Large intestine (tissue), 3 donors: ENCODE data around the gene COQ9. TPM values are rescaled to one million over a fixed set of nuclear protein-coding genes. Genes with fewer than 3 reads are reported as not detected.

Source experiments
- DNase-seq, 2 donors: peaks; one replicate each; pipeline versions ENCODE4 v3.0.0 to v3.0.0-alpha.2; 2013
- H3K27ac ChIP-seq: one replicate; pipeline ENCODE4 v1.5.1; 2013; ENCODE audit warnings: low read length
- H3K27me3 ChIP-seq: 2 replicates; pipeline ENCODE4 v1.6.1; 2013; ENCODE audit warnings: low read length; ENCODE audit not compliant: control insufficient read depth, insufficient read depth
- H3K36me3 ChIP-seq: 2 replicates; pipeline ENCODE4 v1.6.1; 2013; ENCODE audit warnings: low read length; ENCODE audit not compliant: control insufficient read depth, insufficient read depth
- H3K4me1 ChIP-seq: one replicate; pipeline ENCODE4 v1.6.1; 2013; ENCODE audit warnings: low read length; ENCODE audit not compliant: control insufficient read depth, insufficient read depth
- H3K4me3 ChIP-seq: one replicate; pipeline ENCODE4 v1.5.1; 2013; ENCODE audit warnings: low read length
- H3K9me3 ChIP-seq: one replicate; pipeline ENCODE4 v1.6.1; 2013; ENCODE audit warnings: mild to moderate bottlenecking, low read depth, low read length, moderate library complexity; ENCODE audit not compliant: control insufficient read depth
- WGBS: methylation state at CpG from one replicate; pipeline ENCODE4 v1.1.5; 2013; ENCODE audit warnings: low lambda C conversion rate; ENCODE audit not compliant: insufficient coverage; 5-methylcytosine and 5-hydroxymethylcytosine counted together
- polyA plus RNA-seq: library from polyadenylated mRNA; unstranded; fragments of 120-200 nt; gene quantifications from one replicate; pipeline ENCODE4 v1.2.1, GENCODE V29; 2013

COQ9 gene
- polyA plus RNA-seq, 1 donor = 73.0 TPM

DNA sequence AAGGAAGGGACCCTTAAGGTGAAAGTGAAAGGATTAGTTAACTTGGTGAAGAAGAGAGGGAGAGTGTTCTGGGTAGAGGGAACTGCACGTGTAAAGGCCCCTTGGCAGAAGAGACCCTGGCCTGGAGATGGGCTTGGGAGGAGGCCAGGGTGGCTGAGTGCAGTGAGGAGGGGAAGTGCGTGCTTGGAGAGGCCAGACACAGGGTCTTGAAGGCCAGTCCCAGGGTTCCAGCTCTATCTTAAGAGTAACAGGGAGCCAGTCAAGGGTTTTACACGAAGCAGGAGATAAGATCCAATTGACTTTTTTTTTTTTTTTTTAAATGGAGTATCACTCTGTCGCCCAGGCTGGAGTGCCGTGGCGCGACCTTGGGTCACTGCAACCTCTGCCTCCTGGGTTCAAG is 54.2 kb downstream of the COQ9 start:
- no peak for DNase-seq
- no peaks in the 10 kb centered on the region for H3K27me3 ChIP-seq
- no peak overlapping the region for H3K27ac ChIP-seq
- WGBS = no CpG with 5 or more reads among the region's 7 CpGs
- no peaks in the 10 kb centered on the region for H3K9me3 ChIP-seq
- H3K4me3 ChIP-seq = no peak overlapping the region
- peaks cover 7% of the 10 kb centered on the region for H3K4me1 ChIP-seq
- no peaks in the 10 kb centered on the region for H3K36me3 ChIP-seq

GRCh38 chr16:57502048-57502775 is 54.9 kb downstream of the COQ9 start:
- no peak overlapping the region for H3K4me3 ChIP-seq
- DNase-seq = no peak
- no peak overlapping the region for H3K27ac ChIP-seq
- 74% methylated on average over 3 of the region's 12 CpGs for WGBS
- no peaks in the 10 kb centered on the region for H3K27me3 ChIP-seq
- no peaks in the 10 kb centered on the region for H3K36me3 ChIP-seq
- no peaks in the 10 kb centered on the region for H3K9me3 ChIP-seq
- H3K4me1 ChIP-seq = peaks cover 14% of the 10 kb centered on the region

- Histone ChIP-seq H3K36me3 (no peaks in the 10 kb centered on the region), H3K4me1 (peaks cover 26% of the 10 kb centered on the region), H3K9me3 (no peaks in the 10 kb centered on the region), H3K27me3 (no peaks in the 10 kb centered on the region), H3K4me3 (no peak overlapping the region), H3K27ac (no peak overlapping the region)
- no peak for DNase-seq
- no CpG with 5 or more reads among the region's 15 CpGs for WGBS
Observed at GRCh38 chr16:57503366-57503765, 56.1 kb downstream of the COQ9 start.

DNA sequence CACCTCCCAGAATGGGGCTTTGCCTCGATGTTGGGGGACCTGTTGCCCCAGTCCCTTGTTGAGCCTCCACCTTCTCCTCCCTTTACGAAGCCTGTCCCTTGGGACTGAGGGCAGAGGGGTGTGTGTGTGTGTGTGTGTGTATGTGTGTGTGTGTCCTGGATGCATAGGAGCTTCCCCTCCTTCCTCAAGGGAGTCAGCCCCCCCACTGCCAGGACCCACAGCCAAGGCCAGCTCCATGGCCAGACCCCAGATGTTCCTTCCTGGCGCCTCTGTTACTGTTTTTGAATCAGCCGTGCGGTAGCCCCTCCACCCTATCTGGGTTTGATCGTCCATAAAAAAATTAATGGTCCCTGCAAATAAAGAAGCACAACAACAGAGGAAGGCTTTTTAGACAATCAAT is 56.7 kb downstream of the COQ9 start:
- DNase-seq = no peak

DNA sequence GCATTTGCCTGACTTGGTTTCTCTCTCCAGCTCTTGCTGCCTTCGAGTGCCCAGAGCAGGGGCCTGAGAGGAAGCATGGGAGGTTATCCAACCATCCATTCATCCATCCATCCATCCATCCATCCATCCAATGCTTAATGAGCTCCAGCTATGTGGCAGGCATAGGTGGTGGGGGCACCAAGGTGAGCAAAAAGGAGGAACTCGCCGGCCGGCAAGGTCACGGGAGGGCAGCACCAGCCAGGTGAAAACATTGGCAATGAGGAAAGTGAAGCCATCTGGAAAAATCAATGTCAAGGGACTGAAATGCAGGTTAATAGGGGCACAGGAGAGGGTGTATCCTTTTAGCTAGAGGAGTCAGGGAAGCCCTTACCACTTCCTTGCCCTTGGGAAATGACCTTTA is 57.2 kb downstream of the COQ9 start:
- H3K4me3 ChIP-seq = no peak overlapping the region
- peaks cover 37% of the 10 kb centered on the region for H3K4me1 ChIP-seq
- DNase-seq = no peak
- no peaks in the 10 kb centered on the region for H3K27me3 ChIP-seq
- no peaks in the 10 kb centered on the region for H3K9me3 ChIP-seq
- no peaks in the 10 kb centered on the region for H3K36me3 ChIP-seq
- no CpG with 5 or more reads among the region's 5 CpGs for WGBS
- no peak overlapping the region for H3K27ac ChIP-seq

More for the DNA sequence above, 56.7 kb downstream of the COQ9 start:
- H3K9me3 ChIP-seq = no peaks in the 10 kb centered on the region
- peaks cover 32% of the 10 kb centered on the region for H3K4me1 ChIP-seq
- H3K36me3 ChIP-seq = no peaks in the 10 kb centered on the region
- no peak overlapping the region for H3K4me3 ChIP-seq
- H3K27me3 ChIP-seq = no peaks in the 10 kb centered on the region
- no CpG with 5 or more reads among the region's 6 CpGs for WGBS
- no peak overlapping the region for H3K27ac ChIP-seq

GRCh38 chr16:57505169-57505568 is 57.9 kb downstream of the COQ9 start:
- Histone ChIP-seq H3K4me1 (peaks cover 44% of the 10 kb centered on the region), H3K36me3 (no peaks in the 10 kb centered on the region), H3K4me3 (no peak overlapping the region), H3K9me3 (no peaks in the 10 kb centered on the region), H3K27ac (no peak overlapping the region), H3K27me3 (no peaks in the 10 kb centered on the region)
- DNase-seq = no peak
- 60% methylated on average over 1 of the region's 6 CpGs for WGBS

DNA sequence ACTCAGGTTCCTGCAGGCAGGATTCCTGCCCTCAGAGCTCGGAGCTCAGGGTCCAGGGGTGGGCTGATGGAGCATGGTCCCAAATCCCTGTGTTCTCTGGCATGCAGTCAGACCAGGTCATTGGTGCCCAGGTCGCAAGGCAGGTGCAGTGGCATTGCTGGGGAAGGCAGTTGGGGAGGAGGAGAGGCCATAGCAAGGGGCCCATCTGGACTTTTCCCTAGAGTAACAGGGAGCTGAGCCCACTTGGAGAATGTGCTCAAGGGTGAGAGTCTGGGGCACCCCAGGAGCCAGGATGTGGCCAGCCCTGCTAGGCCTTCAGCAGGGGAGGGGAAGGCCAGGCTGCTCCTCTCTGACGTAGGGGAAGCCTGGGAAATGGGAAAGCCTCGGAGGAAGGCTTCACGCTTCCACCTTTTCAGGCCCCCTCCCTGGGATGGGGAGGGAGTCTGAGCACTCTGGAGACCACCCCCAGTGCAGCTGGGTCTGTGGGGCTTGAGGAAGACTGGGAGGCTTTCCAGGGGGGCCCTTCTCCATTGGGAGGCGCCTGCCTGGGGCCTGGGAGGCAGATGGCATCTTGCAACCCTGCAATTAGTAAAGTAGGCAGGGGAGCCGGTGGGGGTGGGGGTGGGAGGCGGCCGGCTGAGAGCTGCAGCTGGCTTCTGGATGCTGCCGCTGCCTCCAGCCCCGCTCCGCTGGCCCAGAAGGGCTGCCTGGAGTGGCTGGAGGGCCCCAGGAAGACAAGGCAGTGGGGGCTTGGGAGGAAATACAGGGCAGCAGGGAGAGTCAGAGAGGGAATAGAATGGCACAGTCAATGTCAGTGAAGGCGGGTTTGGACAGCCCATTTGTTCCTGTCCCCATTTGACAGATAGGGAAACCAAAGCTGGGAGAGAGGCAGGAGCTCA is 60.1 kb downstream of the COQ9 start:
- peak overlapping the region; percentile 81 for H3K27ac ChIP-seq
- WGBS = no CpG with 5 or more reads among the region's 13 CpGs
- peak; percentile 80 to 90 for DNase-seq

GRCh38 chr16:57508035-57508425 is 60.8 kb downstream of the COQ9 start:
- Histone ChIP-seq H3K27me3 (no peaks in the 10 kb centered on the region), H3K27ac (peak overlapping the region; percentile 81), H3K9me3 (peaks cover 2% of the 10 kb centered on the region), H3K4me3 (no peak overlapping the region), H3K4me1 (peaks cover 52% of the 10 kb centered on the region), H3K36me3 (no peaks in the 10 kb centered on the region)
- no peak for DNase-seq
- no CpG with 5 or more reads among the region's 3 CpGs for WGBS

More for the DNA sequence above, 60.1 kb downstream of the COQ9 start:
- H3K36me3 ChIP-seq = no peaks in the 10 kb centered on the region
- H3K4me3 ChIP-seq = no peak overlapping the region
- no peaks in the 10 kb centered on the region for H3K27me3 ChIP-seq
- H3K4me1 ChIP-seq = peaks cover 47% of the 10 kb centered on the region
- H3K9me3 ChIP-seq = peaks cover 1% of the 10 kb centered on the region

- H3K4me3 ChIP-seq = no peak overlapping the region
- no peaks in the 10 kb centered on the region for H3K27me3 ChIP-seq
- H3K4me1 ChIP-seq = peaks cover 65% of the 10 kb centered on the region
- no peaks in the 10 kb centered on the region for H3K36me3 ChIP-seq
- DNase-seq = no peak
- peaks cover 2% of the 10 kb centered on the region for H3K9me3 ChIP-seq
- H3K27ac ChIP-seq = peak overlapping the region; percentile 23
- WGBS = no CpG with 5 or more reads among the region's 12 CpGs
Observed at GRCh38 chr16:57509231-57509923, 62.1 kb downstream of the COQ9 start.
